GM23338 (cell line): ENCODE data around the gene VAX1. TPM values are rescaled to one million over a fixed set of nuclear protein-coding genes. Genes with fewer than 3 reads are reported as not detected.

ENCODE experiments used
- ATAC-seq: fragments of 200-7000 bp; cut with Tn5 transposase; 3 replicates; pipeline ENCODE4 v1.9.1; 2020
- DNase-seq: peaks from one replicate; pipeline ENCODE4 v3.0.0-alpha.2; 2015; ENCODE audit warnings: low spot score
- H2AFZ ChIP-seq: fragments of 200-600 bp; sonication (generic); 2 replicates; pipeline ENCODE4 v1.8.0; 2016; ENCODE audit warnings: antibody characterized with exemption, mild to moderate bottlenecking, moderate library complexity
- H3F3A ChIP-seq: fragments of 200-600 bp; sonication (generic); replicated peaks from 2 replicates; pipeline ENCODE4 v1.8.0; 2017; ENCODE audit warnings: antibody characterized with exemption, mixed run types, low read depth
- H3K27ac ChIP-seq: fragments of 200-600 bp; sonication (generic); 2 replicates; pipeline ENCODE4 v1.6.1; 2016; ENCODE audit warnings: low read depth
- H3K27me3 ChIP-seq: fragments of 200-600 bp; sonication (generic); 2 replicates; pipeline ENCODE4 v1.8.0; 2016; ENCODE audit warnings: mild to moderate bottlenecking, mixed run types, moderate library complexity; ENCODE audit not compliant: insufficient read depth
- H3K36me3 ChIP-seq: fragments of 200-600 bp; sonication (generic); 2 replicates; pipeline ENCODE4 v1.8.0; 2016; ENCODE audit warnings: mild to moderate bottlenecking; ENCODE audit not compliant: insufficient read depth
- H3K4me1 ChIP-seq: fragments of 200-600 bp; sonication (generic); 2 replicates; pipeline ENCODE4 v1.8.0; 2016; ENCODE audit warnings: mild to moderate bottlenecking, moderate library complexity; ENCODE audit not compliant: insufficient read depth
- H3K4me2 ChIP-seq: fragments of 200-600 bp; sonication (generic); 2 replicates; pipeline ENCODE4 v1.7.1; 2017; ENCODE audit warnings: mixed run types
- H3K4me3 ChIP-seq: fragments of 200-600 bp; sonication (generic); 2 replicates; pipeline ENCODE4 v1.6.1; 2016; ENCODE audit warnings: mixed run types
- H3K79me2 ChIP-seq: fragments of 200-600 bp; sonication (generic); replicated peaks from 2 replicates; pipeline ENCODE4 v1.8.0; 2017; ENCODE audit warnings: mild to moderate bottlenecking; ENCODE audit not compliant: insufficient read depth
- H3K9me2 ChIP-seq: fragments of 200-600 bp; sonication (generic); 2 replicates; pipeline ENCODE4 v1.8.0; 2017; ENCODE audit not compliant: insufficient read depth
- H4K20me1 ChIP-seq: fragments of 200-600 bp; sonication (generic); replicated peaks from 2 replicates; pipeline ENCODE4 v1.8.0; 2017; ENCODE audit warnings: mild to moderate bottlenecking; ENCODE audit not compliant: insufficient read depth
- H3K27ac Mint-ChIP-seq: 2 replicates; pipeline ENCODE4 v1.8.0; 2020; ENCODE audit warnings: inconsistent platforms, mild to moderate bottlenecking, moderate library complexity, mixed read lengths
- H3K27me3 Mint-ChIP-seq: 3 replicates; pipeline ENCODE4 v1.8.0; 2022; ENCODE audit warnings: low read depth, mild to moderate bottlenecking, moderate library complexity, mixed read lengths, inconsistent platforms; ENCODE audit not compliant: insufficient read depth, poor library complexity
- H3K36me3 Mint-ChIP-seq: 3 replicates; pipeline ENCODE4 v1.8.0; 2021; ENCODE audit warnings: low read depth, mild to moderate bottlenecking, inconsistent platforms, moderate library complexity, mixed read lengths
- H3K4me1 Mint-ChIP-seq: 3 replicates; pipeline ENCODE4 v1.8.0; 2020; ENCODE audit warnings: mild to moderate bottlenecking, inconsistent platforms, mixed read lengths
- H3K4me3 Mint-ChIP-seq: 3 replicates; pipeline ENCODE4 v1.8.0; 2021; ENCODE audit warnings: moderate library complexity, mild to moderate bottlenecking, inconsistent platforms, mixed read lengths
- H3K9me3 Mint-ChIP-seq: 3 replicates; pipeline ENCODE4 v1.8.0; 2020; ENCODE audit warnings: moderate library complexity, mild to moderate bottlenecking, inconsistent platforms, mixed read lengths
- CREB1 ChIP-seq: fragments of 250-450 bp; sonication (Bioruptor Pico); IDR thresholded peaks from 2 replicates; pipeline ENCODE4 v1.5.0; 2020; ENCODE audit warnings: low read depth, mild to moderate bottlenecking, moderate library complexity
- ETS1 ChIP-seq: IDR thresholded peaks from 2 replicates; pipeline ENCODE4 v1.6.1; 2016; ENCODE audit warnings: antibody characterized with exemption
- EZH2 ChIP-seq: fragments of 200-600 bp; sonication (generic); IDR thresholded peaks from one replicate; pipeline ENCODE4 v1.8.0; 2017; ENCODE audit warnings: antibody characterized with exemption, mild to moderate bottlenecking, low read depth; ENCODE audit not compliant: unreplicated experiment
- EZH2phosphoT487 ChIP-seq: fragments of 200-600 bp; sonication (generic); IDR thresholded peaks from one replicate; pipeline ENCODE4 v1.8.1; 2018; ENCODE audit warnings: antibody characterized with exemption; ENCODE audit not compliant: unreplicated experiment
- JUNB ChIP-seq: IDR thresholded peaks from one replicate; pipeline ENCODE4 v1.6.1; 2016; ENCODE audit warnings: antibody characterized with exemption; ENCODE audit not compliant: unreplicated experiment
- NANOG ChIP-seq: IDR thresholded peaks from 2 replicates; pipeline ENCODE4 v1.6.1; 2016; ENCODE audit warnings: antibody characterized with exemption, borderline replicate concordance
- POLR2AphosphoS5 ChIP-seq: IDR thresholded peaks from 2 replicates; pipeline ENCODE4 v1.6.1; 2016; ENCODE audit warnings: antibody characterized with exemption, low read depth
- REST ChIP-seq: IDR thresholded peaks from one replicate; pipeline ENCODE4 v1.6.1; 2018; ENCODE audit warnings: antibody characterized with exemption; ENCODE audit not compliant: unreplicated experiment
- STAT1 ChIP-seq: IDR thresholded peaks from one replicate; pipeline ENCODE4 v1.6.1; 2016; ENCODE audit warnings: antibody characterized with exemption; ENCODE audit not compliant: unreplicated experiment
- ZNF114 ChIP-seq: fragments of 250-450 bp; sonication (Bioruptor Pico); IDR thresholded peaks from 2 replicates; pipeline ENCODE4 v1.5.0; 2020; ENCODE audit warnings: mild to moderate bottlenecking, moderate library complexity
- ZNF331 ChIP-seq: fragments of 250-450 bp; sonication (Bioruptor Pico); IDR thresholded peaks from 2 replicates; pipeline ENCODE4 v1.5.0; 2020; ENCODE audit warnings: low read depth, mild to moderate bottlenecking, moderate library complexity
- ZNF462 ChIP-seq: fragments of 250-450 bp; sonication (Bioruptor Pico); IDR thresholded peaks from 2 replicates; pipeline ENCODE4 v1.5.0; 2020; ENCODE audit warnings: mild to moderate bottlenecking, moderate library complexity
- polyA plus RNA-seq: library from polyadenylated mRNA; unstranded; fragments of >200 nt; fragmentation: Nextera tagmentation; extraction: Ambion mirVana; gene quantifications from 2 replicates; pipeline ENCODE4 v1.2.1, GENCODE V29; 2016
- total RNA-seq: library from RNA; depleted of rRNA; stranded (reverse); fragments of >200 nt; shearing (Covaris generic); gene quantifications from 2 replicates; pipeline ENCODE4 v1.2.3, GENCODE V29; 2014
- TF ChIP-seq, protein P1 (sequence below), 2 experiments: fragments of 200-600 bp in 1 of 2; sonication (generic) in 1 of 2; conservative IDR thresholded peaks; 2 replicates each; pipeline versions ENCODE4 v1.5.1 to v1.6.1; 2016 to 2017; ENCODE audit warnings: antibody characterized with exemption in 2 of 2, low read depth in 2 of 2, mild to moderate bottlenecking in 2 of 2, moderate library complexity in 1 of 2

Gene VAX1
- total and polyA plus RNA-seq, 2 experiments from 2014 or later: not detected

GRCh38 chr10:117096599-117097201 is 41.4 kb downstream of the VAX1 start:
- H3K4me2 ChIP-seq: no peak overlapping the region
- Mint-ChIP-seq H3K4me1 (peaks cover 33% of the 10 kb centered on the region; the same call in 2 of the 3 replicates), H3K9me3 (no peaks in the 10 kb centered on the region), H3K4me3 (0 out of 3 replicates have a peak overlapping the region, but pooled peaks have one; percentile 5), H3K36me3 (no peaks in the 10 kb centered on the region), H3K27me3 (peaks cover 1% of the 10 kb centered on the region), H3K27ac (no peak overlapping the region)
- no peak for TF ChIP-seq NANOG
- no peak for TF ChIP-seq CREB1
- TF ChIP-seq STAT1: no peak
- no peak for TF ChIP-seq ZNF114
- TF ChIP-seq POLR2AphosphoS5: no peak
- no peak for TF ChIP-seq ETS1
- no peak for TF ChIP-seq EZH2
- no peak for TF ChIP-seq ZNF462 (CRISPR knock-in tag)
- no peak for TF ChIP-seq REST
- no peak for TF ChIP-seq ZNF331
- TF ChIP-seq EZH2phosphoT487: no peak
- TF ChIP-seq JUNB: no peak
- TF ChIP-seq, protein P1, sequence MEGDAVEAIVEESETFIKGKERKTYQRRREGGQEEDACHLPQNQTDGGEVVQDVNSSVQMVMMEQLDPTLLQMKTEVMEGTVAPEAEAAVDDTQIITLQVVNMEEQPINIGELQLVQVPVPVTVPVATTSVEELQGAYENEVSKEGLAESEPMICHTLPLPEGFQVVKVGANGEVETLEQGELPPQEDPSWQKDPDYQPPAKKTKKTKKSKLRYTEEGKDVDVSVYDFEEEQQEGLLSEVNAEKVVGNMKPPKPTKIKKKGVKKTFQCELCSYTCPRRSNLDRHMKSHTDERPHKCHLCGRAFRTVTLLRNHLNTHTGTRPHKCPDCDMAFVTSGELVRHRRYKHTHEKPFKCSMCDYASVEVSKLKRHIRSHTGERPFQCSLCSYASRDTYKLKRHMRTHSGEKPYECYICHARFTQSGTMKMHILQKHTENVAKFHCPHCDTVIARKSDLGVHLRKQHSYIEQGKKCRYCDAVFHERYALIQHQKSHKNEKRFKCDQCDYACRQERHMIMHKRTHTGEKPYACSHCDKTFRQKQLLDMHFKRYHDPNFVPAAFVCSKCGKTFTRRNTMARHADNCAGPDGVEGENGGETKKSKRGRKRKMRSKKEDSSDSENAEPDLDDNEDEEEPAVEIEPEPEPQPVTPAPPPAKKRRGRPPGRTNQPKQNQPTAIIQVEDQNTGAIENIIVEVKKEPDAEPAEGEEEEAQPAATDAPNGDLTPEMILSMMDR (conservative IDR thresholded peaks at IDR 0.05; ENCODE audit: low read depth in 2 of 2): no peak
- H3F3A ChIP-seq: no peaks in the 10 kb centered on the region
- DNase-seq (peak; percentile 32), ATAC-seq (peak; percentile 71)
- no peak overlapping the region for H3K27ac ChIP-seq
- H3K36me3 ChIP-seq: no peaks in the 10 kb centered on the region
- H4K20me1 ChIP-seq: no peaks in the 10 kb centered on the region
- no peaks in the 10 kb centered on the region for H3K27me3 ChIP-seq
- peaks cover 24% of the 10 kb centered on the region for H3K4me1 ChIP-seq
- no peak overlapping the region for H2AFZ ChIP-seq
- H3K4me3 ChIP-seq: no peak overlapping the region
- H3K79me2 ChIP-seq: no peaks in the 10 kb centered on the region
- H3K9me2 ChIP-seq: no peaks in the 10 kb centered on the region
